Epithelial cell of esophagus (primary cell): Measurements from ENCODE around the gene ADAMTSL3.
A peak's percentile ranks its signal among the peaks of the same experiment; 100 is the strongest.
"Not testable (repeated sequence)": the region's sequence is repeated elsewhere in the genome, so short reads cannot be mapped to it uniquely, and the experiment has no call there.

ENCODE experiments used
- DNase-seq: peaks from one replicate; pipeline ENCODE4 v3.0.0; 2010; ENCODE audit warnings: low read depth
- H3K4me3 ChIP-seq: 2 replicates; pipeline ENCODE4 v1.5.1; 2011; ENCODE audit warnings: mild to moderate bottlenecking, low read length, control low read depth
- CTCF ChIP-seq: IDR thresholded peaks from 2 replicates; pipeline ENCODE4 v1.5.1; 2011; ENCODE audit warnings: low read depth, mild to moderate bottlenecking, low read length, control low read depth, inconsistent platforms; ENCODE audit not compliant: insufficient read depth; ENCODE audit errors: missing control alignments

Gene ADAMTSL3

DNA sequence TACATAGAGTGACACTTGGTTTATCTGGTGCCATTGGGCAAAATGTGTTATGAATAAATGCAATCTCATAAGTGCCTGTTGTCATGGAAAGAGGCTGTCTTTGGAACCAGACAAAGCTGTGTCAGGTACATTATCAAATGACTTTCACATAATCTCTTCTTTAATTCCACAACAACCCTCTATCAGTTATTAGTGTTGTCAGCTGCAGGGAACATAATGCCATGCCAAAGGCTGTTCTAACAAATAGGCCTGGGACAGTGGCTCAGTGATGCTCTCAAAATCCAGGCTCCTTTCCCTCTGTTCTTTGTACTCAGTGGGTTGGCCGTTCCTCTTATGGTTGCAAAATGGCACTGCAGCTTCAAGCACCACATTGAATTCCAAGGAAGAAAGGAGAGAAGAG is 91.8 kb downstream of the ADAMTSL3 start:
- DNase-seq = no peak
- H3K4me3 ChIP-seq = no peak overlapping the region
- no peak for TF ChIP-seq CTCF

- no peak for TF ChIP-seq CTCF
- peak; percentile 76 for DNase-seq
- H3K4me3 ChIP-seq = no peak overlapping the region
Measured at GRCh38 chr15:83746231-83746630, 92.3 kb downstream of the ADAMTSL3 start.

GRCh38 chr15:83747050-83747717 is 93.3 kb downstream of the ADAMTSL3 start:
- DNase-seq = peak; percentile 58
- no peak overlapping the region for H3K4me3 ChIP-seq
- peak; percentile 34 for TF ChIP-seq CTCF

GRCh38 chr15:83747718-83748110 is 93.8 kb downstream of the ADAMTSL3 start:
- TF ChIP-seq CTCF = no peak
- H3K4me3 ChIP-seq = no peak overlapping the region
- no peak for DNase-seq

GRCh38 chr15:83753872-83754493 is 100.1 kb downstream of the ADAMTSL3 start:
- no peak for TF ChIP-seq CTCF
- H3K4me3 ChIP-seq = no peak overlapping the region
- no peak for DNase-seq

GRCh38 chr15:83757291-83757690 is 103.4 kb downstream of the ADAMTSL3 start:
- not testable (repeated sequence) for DNase-seq, H3K4me3 ChIP-seq

GRCh38 chr15:83762367-83762766 is 108.4 kb downstream of the ADAMTSL3 start:
- no peak overlapping the region for H3K4me3 ChIP-seq
- no peak for DNase-seq
- no peak for TF ChIP-seq CTCF
